ENCODE data around the gene PFKFB4. TPM values are rescaled to one million over a fixed set of nuclear protein-coding genes. Genes with fewer than 3 reads are reported as not detected.

PFKFB4 gene
- total and polyA plus RNA-seq, 10 of the 15 experiments (the other 5 are each of a cell fraction or from before 2014, with no cell fraction given), result 0.37 to 89.1 (median 5.2) TPM

DNA sequence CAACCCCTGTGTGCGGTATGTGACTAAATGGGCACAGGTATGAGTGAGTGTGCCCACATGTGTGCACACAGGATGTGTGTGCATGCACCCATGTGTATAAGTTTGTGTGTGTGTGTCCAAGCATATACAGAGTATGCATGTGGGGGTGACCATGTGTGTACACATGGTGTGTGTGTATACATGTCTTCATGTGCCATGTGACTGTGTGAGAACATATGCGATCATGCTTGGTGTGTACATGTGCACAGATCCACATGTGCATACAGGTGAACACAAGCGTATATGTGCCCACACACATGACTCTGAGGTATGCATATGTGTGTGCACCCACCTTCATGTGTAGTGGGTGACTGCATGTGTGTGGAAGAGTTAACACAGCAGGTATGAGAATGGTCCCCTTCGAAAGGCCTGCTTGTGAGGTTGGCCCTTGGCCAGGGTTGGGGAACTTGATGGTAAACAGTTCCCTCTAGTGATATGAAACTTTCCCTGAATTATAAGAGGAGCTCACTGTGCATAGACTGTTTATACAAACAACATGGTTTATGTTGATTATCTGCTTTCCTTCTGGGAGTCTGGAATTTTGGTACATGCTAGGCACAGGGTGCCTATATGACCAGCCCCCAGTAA is 10.3 kb downstream of the PFKFB4 start:
- H3K36me3 ChIP-seq (ENCODE audit: control insufficient read depth in 2 of 2, insufficient read depth in 2 of 2, low read length in 1 of 2), result peaks cover 0 to 33% of the 10 kb centered on the region in 2 experiments; a peak in 2 of 4 replicates
- no peak overlapping the region for H3K4me3 ChIP-seq
- SMC1A ChIA-PET (ENCODE audit: uncharacterized antibody, unreplicated experiment), result interaction anchor here (1.2 to 1.6 kb wide), 3 partner anchors 16 to 110 kb away, joined by 3 to 6 read pairs (median 6); a partner anchor contains a TSS
- no peak overlapping the region for H3K27ac ChIP-seq (ENCODE audit: control insufficient read depth, insufficient read depth)
- no peak overlapping the region for H3K9ac ChIP-seq (ENCODE audit: control insufficient read depth, insufficient read depth, low read length)
- in situ Hi-C loops (cut with MboI) (no loop called here), intact Hi-C loops (cut with micrococcal nuclease; ENCODE audit: unreplicated experiment) (loop anchor here (5.0 kb wide), 1 partner anchor 34 kb away; no protein-coding TSS in a partner anchor)
- TF ChIP-seq FOXK2 (IDR thresholded peaks at IDR 0.05) (no peak), POLR2AphosphoS2 (IDR thresholded peaks at IDR 0.05; ENCODE audit: low read depth, low read length) (peak; percentile 66; the same call in 1 of the 2 replicates)
- no peaks in the 10 kb centered on the region; the same call in 1 of the 2 replicates for H3K4me1 ChIP-seq (ENCODE audit: control insufficient read depth, insufficient read depth, low read length)
- H2AFZ ChIP-seq (ENCODE audit: control insufficient read depth, low read depth, low read length), result no peak overlapping the region
- RAD21 ChIA-PET (ENCODE audit: unreplicated experiment), result interaction anchor here (1.2 to 4.7 kb wide), 2 partner anchors 146 to 294 kb away, joined by 3 to 35 read pairs; no protein-coding TSS in a partner anchor
- CTCF ChIA-PET, result interaction anchor here (1.0 to 16.3 kb wide), 2 partner anchors 109 to 146 kb away, joined by 3 to 239 read pairs; partner anchors contain the start of genes CCDC51 and TMA7
- DNase-seq (ENCODE audit: low read depth, low spot score) (no peak), ATAC-seq (no peak), FAIRE-seq (no peak)
- H3K4me2 ChIP-seq (ENCODE audit: control insufficient read depth, insufficient read depth), result no peak overlapping the region
- H3K27me3 ChIP-seq (replicated peaks in 1 of 2; ENCODE audit: control insufficient read depth in 2 of 2, insufficient read depth in 2 of 2, low read length in 1 of 2), result no peaks in the 10 kb centered on the region
- no peaks in the 10 kb centered on the region; the same call in 2 of the 3 replicates for H3K9me3 ChIP-seq (replicated peaks; ENCODE audit: control insufficient read depth, insufficient read depth, low read length)
- no peaks in the 10 kb centered on the region for H4K20me1 ChIP-seq (ENCODE audit: control insufficient read depth, insufficient read depth)
- 87% methylated on average over 4 of the region's 4 CpGs for WGBS (ENCODE audit: insufficient coverage, insufficient replicate concordance, low lambda C conversion rate, missing lambda C conversion rate)
- BruUV-seq (replicated peaks), result no TSS peak
- POLR2A ChIA-PET, result no interaction called here
- peaks cover 6% of the 10 kb centered on the region for H3K79me2 ChIP-seq (ENCODE audit: control insufficient read depth, insufficient read depth, low read length)

DNA sequence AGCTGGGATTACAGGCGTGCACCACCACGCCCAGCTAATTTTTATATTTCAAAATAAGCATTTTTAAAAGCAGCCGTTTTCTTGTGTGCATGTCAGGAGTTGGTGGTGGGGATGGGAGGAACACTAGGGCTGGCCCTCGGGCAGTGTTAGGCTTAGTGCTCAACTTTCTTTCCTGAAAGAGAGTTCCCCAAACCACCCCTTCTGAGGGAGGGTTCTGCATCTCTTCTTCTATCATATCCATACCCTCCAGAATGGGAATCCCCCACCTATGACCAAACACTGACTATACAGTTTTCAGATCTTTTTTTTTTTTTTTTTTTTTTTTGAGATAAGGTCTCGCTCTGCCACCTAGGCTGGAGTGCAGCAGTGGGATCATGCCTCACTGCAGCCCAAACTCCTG is 12.5 kb downstream of the PFKFB4 start:
- Histone ChIP-seq H2AFZ (ENCODE audit: control insufficient read depth, low read depth, low read length) (no peak overlapping the region), H3K79me2 (ENCODE audit: control insufficient read depth, insufficient read depth, low read length) (no peaks in the 10 kb centered on the region), H3K27ac (ENCODE audit: control insufficient read depth, insufficient read depth) (no peak overlapping the region), H3K4me2 (ENCODE audit: control insufficient read depth, insufficient read depth) (no peak overlapping the region), H4K20me1 (ENCODE audit: control insufficient read depth, insufficient read depth) (no peaks in the 10 kb centered on the region; the same call in 1 of the 2 replicates), H3K9me3 (replicated peaks; ENCODE audit: control insufficient read depth, insufficient read depth, low read length) (no peaks in the 10 kb centered on the region; the same call in 2 of the 3 replicates), H3K4me3 (no peak overlapping the region), H3K27me3 (replicated peaks in 1 of 2; ENCODE audit: control insufficient read depth in 2 of 2, insufficient read depth in 2 of 2, low read length in 1 of 2) (no peaks in the 10 kb centered on the region), H3K9ac (ENCODE audit: control insufficient read depth, insufficient read depth, low read length) (no peak overlapping the region), H3K36me3 (ENCODE audit: control insufficient read depth in 2 of 2, insufficient read depth in 2 of 2, low read length in 1 of 2) (peaks cover 0 to 27% of the 10 kb centered on the region in 2 experiments; a peak in 2 of 4 replicates), H3K4me1 (ENCODE audit: control insufficient read depth, insufficient read depth, low read length) (no peaks in the 10 kb centered on the region)
- intact Hi-C loops (cut with micrococcal nuclease; ENCODE audit: unreplicated experiment), result no loop called here
- ATAC-seq, result no peak
- no TSS peak for BruUV-seq (replicated peaks)
- SMC1A ChIA-PET (ENCODE audit: uncharacterized antibody, unreplicated experiment), result interaction anchor here (0.6 to 2.0 kb wide), 3 partner anchors 10 to 265 kb away, joined by 3 to 7 read pairs (median 6); no protein-coding TSS in a partner anchor
- WGBS (ENCODE audit: insufficient coverage, insufficient replicate concordance, low lambda C conversion rate, missing lambda C conversion rate), result 12% methylated on average over 4 of the region's 5 CpGs
- CTCF ChIA-PET, result interaction anchor here (1.3 to 1.7 kb wide), 4 partner anchors 11 to 108 kb away, joined by 3 to 11 read pairs (median 6); no protein-coding TSS in a partner anchor
- DNase-seq (ENCODE audit: low read depth, low spot score), result no peak
- in situ Hi-C loops (cut with MboI), result no loop called here
- TF ChIP-seq RBBP5 (conservative IDR thresholded peaks at IDR 0.05), result no peak
- no peak for FAIRE-seq
- POLR2A ChIA-PET, result no interaction called here
- RAD21 ChIA-PET (ENCODE audit: unreplicated experiment), result interaction anchor here (0.6 to 0.7 kb wide), 2 partner anchors 84 to 108 kb away, joined by 3 to 4 read pairs; no protein-coding TSS in a partner anchor
